ENCODE measurements around the gene NCR3LG1. TPM values are rescaled to one million over a fixed set of nuclear protein-coding genes. Genes with fewer than 3 reads are reported as not detected.

Gene NCR3LG1
- total and polyA plus RNA-seq, 2 of the 4 experiments (the other 2 are of a cell fraction): 1.7 to 4.1 TPM

DNA sequence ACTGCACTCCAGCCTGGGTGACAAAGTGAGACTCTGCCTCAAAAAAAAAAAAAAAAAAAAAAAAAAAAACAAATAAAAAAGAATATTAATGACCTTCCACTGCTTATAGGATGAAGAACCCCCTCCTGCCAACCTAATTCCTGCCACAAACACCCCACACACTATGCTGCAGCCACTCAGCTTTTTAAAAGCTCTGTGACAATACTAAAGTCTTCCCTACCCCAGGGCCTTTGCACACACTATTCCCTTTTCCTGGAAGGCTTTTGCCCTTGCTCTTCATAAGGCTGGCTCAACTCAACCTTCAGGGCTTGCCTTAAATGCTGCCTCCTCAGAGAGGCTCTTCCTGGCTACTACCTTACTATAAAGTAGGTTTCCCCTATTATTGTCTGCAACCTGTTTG lies 47.6 kb downstream of the NCR3LG1 start:
- no peak overlapping the region for H2AK5ac ChIP-seq (ENCODE audit: low read depth, low read length)
- H3K9me1 ChIP-seq (ENCODE audit: insufficient read depth, low read length): no peaks in the 10 kb centered on the region
- ChIA-PET CTCF (no interaction called here), POLR2A (ENCODE audit: unreplicated experiment) (no interaction called here)
- no peak overlapping the region for H3K4me2 ChIP-seq (ENCODE audit: low read depth, low read length)
- no peak overlapping the region for H2AK9ac ChIP-seq (replicated peaks; ENCODE audit: low read depth, low read length, poor library complexity)
- H3K23ac ChIP-seq (ENCODE audit: low read depth, low read length): no peak overlapping the region
- peaks cover 9% of the 10 kb centered on the region; the same call in 1 of the 2 replicates for H3K27me3 ChIP-seq (ENCODE audit: control insufficient read depth, insufficient read depth, low read length)
- no peak overlapping the region for H4K91ac ChIP-seq (ENCODE audit: insufficient read depth, low read depth, low read length)
- H2AFZ ChIP-seq (replicated peaks; ENCODE audit: low read length, poor library complexity): no peak overlapping the region
- no peak overlapping the region for H3K18ac ChIP-seq (ENCODE audit: low read depth, low read length)
- H3K9me3 ChIP-seq (ENCODE audit: control insufficient read depth, insufficient read depth, low read length): no peaks in the 10 kb centered on the region
- no peak overlapping the region for H3K56ac ChIP-seq (ENCODE audit: extremely low read depth, insufficient read depth, low read length)
- H3K9ac ChIP-seq (ENCODE audit: low read depth, low read length): no peak overlapping the region
- no peak for ATAC-seq (ENCODE audit: low read depth)
- dilution Hi-C loops (cut with HindIII; ENCODE audit: low sequenced_read_pairs, unreplicated experiment) (no loop called here), in situ Hi-C loops (cut with MboI; ENCODE audit: low sequenced_read_pairs) (no loop called here), intact Hi-C loops (cut with micrococcal nuclease) (no loop called here)
- no peak overlapping the region for H3K14ac ChIP-seq (replicated peaks; ENCODE audit: low read depth, low read length)
- H4K5ac ChIP-seq (ENCODE audit: low read depth, low read length): no peak overlapping the region
- H4K20me1 ChIP-seq (ENCODE audit: insufficient read depth, low read length): no peaks in the 10 kb centered on the region
- H3K79me1 ChIP-seq (ENCODE audit: low read depth in 1 of 2, low read length in 2 of 2): no peaks in the 10 kb centered on the region
- H3K4me1 ChIP-seq (ENCODE audit: control insufficient read depth, insufficient read depth, low read length): no peaks in the 10 kb centered on the region
- no peak for TF ChIP-seq MAZ (IDR thresholded peaks at IDR 0.05; ENCODE audit: borderline replicate concordance, low read depth, low read length)
- TF ChIP-seq, protein P1, sequence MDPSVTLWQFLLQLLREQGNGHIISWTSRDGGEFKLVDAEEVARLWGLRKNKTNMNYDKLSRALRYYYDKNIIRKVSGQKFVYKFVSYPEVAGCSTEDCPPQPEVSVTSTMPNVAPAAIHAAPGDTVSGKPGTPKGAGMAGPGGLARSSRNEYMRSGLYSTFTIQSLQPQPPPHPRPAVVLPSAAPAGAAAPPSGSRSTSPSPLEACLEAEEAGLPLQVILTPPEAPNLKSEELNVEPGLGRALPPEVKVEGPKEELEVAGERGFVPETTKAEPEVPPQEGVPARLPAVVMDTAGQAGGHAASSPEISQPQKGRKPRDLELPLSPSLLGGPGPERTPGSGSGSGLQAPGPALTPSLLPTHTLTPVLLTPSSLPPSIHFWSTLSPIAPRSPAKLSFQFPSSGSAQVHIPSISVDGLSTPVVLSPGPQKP (IDR thresholded peaks at IDR 0.05; ENCODE audit: borderline replicate concordance, low read depth, low read length): no peak
- no peak for TF ChIP-seq MXI1 (IDR thresholded peaks at IDR 0.05; ENCODE audit: borderline replicate concordance, low read depth, low read length)
- no peak for TF ChIP-seq NFE2L2 (IDR thresholded peaks at IDR 0.05; ENCODE audit: low read depth, low read length)
- no peak for TF ChIP-seq RCOR1 (IDR thresholded peaks at IDR 0.05; ENCODE audit: insufficient replicate concordance, low read length)
- no peak for TF ChIP-seq RAD21 (IDR thresholded peaks at IDR 0.05; ENCODE audit: low read length)
- no peak for TF ChIP-seq FOS (IDR thresholded peaks at IDR 0.05; ENCODE audit: low read depth, low read length)
- TF ChIP-seq SMC3 (IDR thresholded peaks at IDR 0.05; ENCODE audit: low read depth, low read length): no peak
- TF ChIP-seq, protein P2, sequence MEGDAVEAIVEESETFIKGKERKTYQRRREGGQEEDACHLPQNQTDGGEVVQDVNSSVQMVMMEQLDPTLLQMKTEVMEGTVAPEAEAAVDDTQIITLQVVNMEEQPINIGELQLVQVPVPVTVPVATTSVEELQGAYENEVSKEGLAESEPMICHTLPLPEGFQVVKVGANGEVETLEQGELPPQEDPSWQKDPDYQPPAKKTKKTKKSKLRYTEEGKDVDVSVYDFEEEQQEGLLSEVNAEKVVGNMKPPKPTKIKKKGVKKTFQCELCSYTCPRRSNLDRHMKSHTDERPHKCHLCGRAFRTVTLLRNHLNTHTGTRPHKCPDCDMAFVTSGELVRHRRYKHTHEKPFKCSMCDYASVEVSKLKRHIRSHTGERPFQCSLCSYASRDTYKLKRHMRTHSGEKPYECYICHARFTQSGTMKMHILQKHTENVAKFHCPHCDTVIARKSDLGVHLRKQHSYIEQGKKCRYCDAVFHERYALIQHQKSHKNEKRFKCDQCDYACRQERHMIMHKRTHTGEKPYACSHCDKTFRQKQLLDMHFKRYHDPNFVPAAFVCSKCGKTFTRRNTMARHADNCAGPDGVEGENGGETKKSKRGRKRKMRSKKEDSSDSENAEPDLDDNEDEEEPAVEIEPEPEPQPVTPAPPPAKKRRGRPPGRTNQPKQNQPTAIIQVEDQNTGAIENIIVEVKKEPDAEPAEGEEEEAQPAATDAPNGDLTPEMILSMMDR (conservative IDR thresholded peaks at IDR 0.05; ENCODE audit: low read depth, low read length): no peak
- no peak for TF ChIP-seq CEBPB (IDR thresholded peaks at IDR 0.05; ENCODE audit: low read depth, low read length)
- no peak for TF ChIP-seq POLR2A (IDR thresholded peaks at IDR 0.05; ENCODE audit: low read depth, low read length)
- no peak for TF ChIP-seq BHLHE40 (IDR thresholded peaks at IDR 0.05; ENCODE audit: low read depth, low read length)
- TF ChIP-seq, protein P3, sequence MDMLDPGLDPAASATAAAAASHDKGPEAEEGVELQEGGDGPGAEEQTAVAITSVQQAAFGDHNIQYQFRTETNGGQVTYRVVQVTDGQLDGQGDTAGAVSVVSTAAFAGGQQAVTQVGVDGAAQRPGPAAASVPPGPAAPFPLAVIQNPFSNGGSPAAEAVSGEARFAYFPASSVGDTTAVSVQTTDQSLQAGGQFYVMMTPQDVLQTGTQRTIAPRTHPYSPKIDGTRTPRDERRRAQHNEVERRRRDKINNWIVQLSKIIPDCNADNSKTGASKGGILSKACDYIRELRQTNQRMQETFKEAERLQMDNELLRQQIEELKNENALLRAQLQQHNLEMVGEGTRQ (IDR thresholded peaks at IDR 0.05; ENCODE audit: low read depth, low read length): no peak
- no peak for TF ChIP-seq CHD1 (IDR thresholded peaks at IDR 0.05; ENCODE audit: low read depth, low read length)
- TF ChIP-seq MAFK (IDR thresholded peaks at IDR 0.05; ENCODE audit: low read depth, low read length): no peak
- TF ChIP-seq RFX5 (IDR thresholded peaks at IDR 0.05; ENCODE audit: low read depth, low read length): no peak
- H2BK120ac ChIP-seq (ENCODE audit: low read depth, low read length): no peak overlapping the region
- H2BK5ac ChIP-seq (ENCODE audit: low read depth, low read length, poor library complexity, severe bottlenecking): no peak overlapping the region
- DNase-seq: no peak
- H3K4me3 ChIP-seq (ENCODE audit: insufficient read depth, low read depth, low read length): no peak overlapping the region
- H2BK15ac ChIP-seq (ENCODE audit: low read depth, low read length): no peak overlapping the region
- H4K8ac ChIP-seq (ENCODE audit: low read depth in 2 of 2, low read length in 2 of 2): no peak overlapping the region
- no peak overlapping the region for H3K27ac ChIP-seq (ENCODE audit: insufficient read depth, low read length)
- H3K4ac ChIP-seq (ENCODE audit: low read depth, low read length): no peak overlapping the region
- no peak overlapping the region for H2BK20ac ChIP-seq (ENCODE audit: low read depth, low read length)
- no peaks in the 10 kb centered on the region for H3K36me3 ChIP-seq (ENCODE audit: control insufficient read depth, insufficient read depth, low read length)
- BruUV-seq (replicated peaks): no TSS peak
